GM18867 (cell line): ENCODE results near the gene LMCD1.

Experiments
- ATAC-seq: cut with Tn5 transposase; IDR thresholded peaks from one replicate; pipeline ENCODE4 v1.9.1; 2021; ENCODE audit warnings: mild to moderate bottlenecking, moderate library complexity; ENCODE audit not compliant: unreplicated experiment

The LMCD1 gene

GRCh38 chr3:8503871-8504610 lies 2.4 kb downstream of the LMCD1 start:
- no peak for ATAC-seq

- no peak for ATAC-seq
Measured at GRCh38 chr3:8504611-8504973, 3.0 kb downstream of the LMCD1 start.

- no peak for ATAC-seq
Measured at GRCh38 chr3:8505621-8506020, 4.0 kb downstream of the LMCD1 start.

- no peak for ATAC-seq
Measured at GRCh38 chr3:8506571-8507061, 5.0 kb downstream of the LMCD1 start.

- peak; percentile 57 for ATAC-seq
Measured at GRCh38 chr3:8507496-8507895, 5.9 kb downstream of the LMCD1 start.

GRCh38 chr3:8509961-8510360 lies 8.3 kb downstream of the LMCD1 start:
- no peak for ATAC-seq

- no peak for ATAC-seq
Measured at GRCh38 chr3:8512234-8512633, 10.6 kb downstream of the LMCD1 start.

GRCh38 chr3:8516047-8516661 lies 14.5 kb downstream of the LMCD1 start:
- no peak for ATAC-seq

- no peak for ATAC-seq
Measured at GRCh38 chr3:8516783-8517182, 15.2 kb downstream of the LMCD1 start.

- no peak for ATAC-seq
Measured at GRCh38 chr3:8517487-8517886, 15.9 kb downstream of the LMCD1 start.

GRCh38 chr3:8518138-8518537 lies 16.5 kb downstream of the LMCD1 start:
- no peak for ATAC-seq

- no peak for ATAC-seq
Measured at GRCh38 chr3:8519156-8519555, 17.5 kb downstream of the LMCD1 start.

GRCh38 chr3:8519774-8520448 lies 18.3 kb downstream of the LMCD1 start:
- ATAC-seq: no peak

- ATAC-seq: no peak
Measured at GRCh38 chr3:8520816-8521403, 19.3 kb downstream of the LMCD1 start.

- no peak for ATAC-seq
Measured at GRCh38 chr3:8523041-8523440, 21.4 kb downstream of the LMCD1 start.

GRCh38 chr3:8524249-8524648 lies 22.6 kb downstream of the LMCD1 start:
- no peak for ATAC-seq

- ATAC-seq: no peak
Measured at GRCh38 chr3:8524656-8525399, 23.2 kb downstream of the LMCD1 start.

GRCh38 chr3:8525893-8526292 lies 24.3 kb downstream of the LMCD1 start:
- no peak for ATAC-seq

- no peak for ATAC-seq
Measured at GRCh38 chr3:8529181-8529637, 27.6 kb downstream of the LMCD1 start.

GRCh38 chr3:8529738-8530525 lies 28.3 kb downstream of the LMCD1 start:
- no peak for ATAC-seq
